Measurements from ENCODE around the gene ARFGAP3. TPM values are rescaled to one million over a fixed set of nuclear protein-coding genes. Genes with fewer than 3 reads are reported as not detected.

The ARFGAP3 gene
- total RNA-seq, 1 experiment from 2014 or later = 16.9 TPM

- Mint-ChIP-seq H3K36me3 (peaks cover 12% of the 10 kb centered on the region), H3K9me3 (no peaks in the 10 kb centered on the region), H3K4me1 (peaks cover 21% of the 10 kb centered on the region), H3K4me3 (no peak overlapping the region), H3K27ac (no peak overlapping the region), H3K27me3 (ENCODE audit: low read depth) (no peaks in the 10 kb centered on the region)
- no peak for DNase-seq (ENCODE audit: low spot score)
- TF ChIP-seq ZMAT4 (CRISPR knock-in tag; IDR thresholded peaks at IDR 0.05) (no peak), IRF1 (CRISPR knock-in tag; IDR thresholded peaks at IDR 0.05) (no peak), E2F4 (CRISPR knock-in tag; IDR thresholded peaks at IDR 0.05; ENCODE audit: borderline replicate concordance, low read depth) (no peak), JAZF1 (CRISPR knock-in tag; IDR thresholded peaks at IDR 0.05) (no peak)
- POLR2A ChIA-PET = no interaction called here
- CTCF ChIA-PET = interaction anchor here (0.6 to 3.6 kb wide), 4 partner anchors 8 to 56 kb away, joined by 3 to 23 read pairs (median 3); no protein-coding TSS in a partner anchor
- ATAC-seq = no peak
Measured at GRCh38 chr22:42893371-42894150, 36.5 kb upstream of the ARFGAP3 start.

GRCh38 chr22:42892571-42893316 lies 35.7 kb upstream of the ARFGAP3 start:
- H3K36me3 Mint-ChIP-seq = peaks cover 16% of the 10 kb centered on the region
- ChIA-PET CTCF (interaction anchor here (0.6 to 3.6 kb wide), 3 partner anchors 9 to 55 kb away, joined by 3 to 23 read pairs (median 3); no protein-coding TSS in a partner anchor), POLR2A (no interaction called here)
- peaks cover 16% of the 10 kb centered on the region for H3K4me1 Mint-ChIP-seq
- no peak overlapping the region for H3K4me3 Mint-ChIP-seq
- no peaks in the 10 kb centered on the region for H3K9me3 Mint-ChIP-seq
- TF ChIP-seq TEAD1 (CRISPR knock-in tag; IDR thresholded peaks at IDR 0.05) (no peak), ZNF232 (CRISPR knock-in tag; IDR thresholded peaks at IDR 0.05) (no peak)
- no peaks in the 10 kb centered on the region for H3K27me3 Mint-ChIP-seq (ENCODE audit: low read depth)
- DNase-seq (ENCODE audit: low spot score) (no peak), ATAC-seq (no peak)
- no peak overlapping the region for H3K27ac Mint-ChIP-seq

- H3K36me3 Mint-ChIP-seq = peaks cover 20% of the 10 kb centered on the region
- CTCF ChIA-PET = interaction anchor here (3.6 kb wide), 1 partner anchor 24 kb away, joined by 23 read pairs; no protein-coding TSS in a partner anchor
- DNase-seq (ENCODE audit: low spot score) (no peak), ATAC-seq (no peak)
- no peaks in the 10 kb centered on the region for H3K9me3 Mint-ChIP-seq
- POLR2A ChIA-PET = no interaction called here
- no peak overlapping the region for H3K4me3 Mint-ChIP-seq
- H3K4me1 Mint-ChIP-seq = peaks cover 14% of the 10 kb centered on the region
- TF ChIP-seq CDX4 (CRISPR knock-in tag; IDR thresholded peaks at IDR 0.05; ENCODE audit: borderline replicate concordance) (no peak), SOX15 (CRISPR knock-in tag; IDR thresholded peaks at IDR 0.05) (no peak), ZNF138 (CRISPR knock-in tag; conservative IDR thresholded peaks at IDR 0.05) (no peak), ZMAT4 (CRISPR knock-in tag; IDR thresholded peaks at IDR 0.05) (no peak), IRF2 (CRISPR knock-in tag; IDR thresholded peaks at IDR 0.05; ENCODE audit: borderline replicate concordance, low read depth) (no peak), ZNF423 (CRISPR knock-in tag; IDR thresholded peaks at IDR 0.05) (no peak), ATF6 (CRISPR knock-in tag; IDR thresholded peaks at IDR 0.05) (no peak), ZNF532 (CRISPR knock-in tag; IDR thresholded peaks at IDR 0.05; ENCODE audit: borderline replicate concordance) (no peak), AR (CRISPR knock-in tag; IDR thresholded peaks at IDR 0.05) (no peak)
- H3K27me3 Mint-ChIP-seq (ENCODE audit: low read depth) = no peaks in the 10 kb centered on the region
- no peak overlapping the region for H3K27ac Mint-ChIP-seq
Measured at GRCh38 chr22:42892156-42892555, 35.1 kb upstream of the ARFGAP3 start.

Measured in WTC11 (cell line).